Measurements from ENCODE around the gene WIPF1.

GRCh38 chr2:174614261-174614660 is 16.7 kb upstream of the WIPF1 start:
- TF ChIP-seq CTCF (IDR thresholded peaks at IDR 0.05) = no peak
- TF ChIP-seq POLR2A (IDR thresholded peaks at IDR 0.05) = no peak

Data from esophagus squamous epithelium (tissue), 4 donors.